Retinal pigment epithelial cell (primary cell): ENCODE data around the gene DYNC1H1.

Experiments
- DNase-seq: peaks from one replicate; pipeline ENCODE4 v3.0.0-alpha.2; 2010; ENCODE audit warnings: low read depth
- H3K4me3 ChIP-seq: 2 replicates; pipeline ENCODE4 v1.5.1; 2011; ENCODE audit warnings: mild to moderate bottlenecking, low read length, control low read depth, moderate library complexity
- TF ChIP-seq, protein P1 (sequence below): conservative IDR thresholded peaks from 2 replicates; pipeline ENCODE4 v1.5.1; 2011; ENCODE audit warnings: low read depth, low read length, control low read depth, inconsistent platforms

DYNC1H1 gene

DNA sequence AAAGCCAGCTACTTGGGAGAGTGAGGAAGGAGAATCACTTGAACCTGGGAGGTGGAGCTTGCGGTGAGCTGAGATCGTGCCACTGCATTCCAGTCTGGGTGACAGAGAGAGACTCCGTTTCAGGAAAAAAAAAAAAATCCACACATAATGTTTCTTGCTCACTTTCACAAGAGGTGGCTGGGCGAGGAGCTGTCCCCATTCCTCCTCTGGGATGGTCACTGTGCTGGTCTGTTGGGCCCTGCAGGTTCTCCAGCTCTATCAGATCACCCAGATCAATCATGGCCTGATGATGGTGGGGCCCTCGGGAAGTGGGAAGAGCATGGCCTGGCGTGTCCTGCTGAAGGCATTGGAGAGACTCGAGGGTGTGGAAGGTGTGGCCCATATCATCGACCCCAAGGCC is 47.3 kb downstream of the DYNC1H1 start:
- no peak overlapping the region for H3K4me3 ChIP-seq
- TF ChIP-seq, protein P1, sequence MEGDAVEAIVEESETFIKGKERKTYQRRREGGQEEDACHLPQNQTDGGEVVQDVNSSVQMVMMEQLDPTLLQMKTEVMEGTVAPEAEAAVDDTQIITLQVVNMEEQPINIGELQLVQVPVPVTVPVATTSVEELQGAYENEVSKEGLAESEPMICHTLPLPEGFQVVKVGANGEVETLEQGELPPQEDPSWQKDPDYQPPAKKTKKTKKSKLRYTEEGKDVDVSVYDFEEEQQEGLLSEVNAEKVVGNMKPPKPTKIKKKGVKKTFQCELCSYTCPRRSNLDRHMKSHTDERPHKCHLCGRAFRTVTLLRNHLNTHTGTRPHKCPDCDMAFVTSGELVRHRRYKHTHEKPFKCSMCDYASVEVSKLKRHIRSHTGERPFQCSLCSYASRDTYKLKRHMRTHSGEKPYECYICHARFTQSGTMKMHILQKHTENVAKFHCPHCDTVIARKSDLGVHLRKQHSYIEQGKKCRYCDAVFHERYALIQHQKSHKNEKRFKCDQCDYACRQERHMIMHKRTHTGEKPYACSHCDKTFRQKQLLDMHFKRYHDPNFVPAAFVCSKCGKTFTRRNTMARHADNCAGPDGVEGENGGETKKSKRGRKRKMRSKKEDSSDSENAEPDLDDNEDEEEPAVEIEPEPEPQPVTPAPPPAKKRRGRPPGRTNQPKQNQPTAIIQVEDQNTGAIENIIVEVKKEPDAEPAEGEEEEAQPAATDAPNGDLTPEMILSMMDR = no peak
- no peak for DNase-seq

DNA sequence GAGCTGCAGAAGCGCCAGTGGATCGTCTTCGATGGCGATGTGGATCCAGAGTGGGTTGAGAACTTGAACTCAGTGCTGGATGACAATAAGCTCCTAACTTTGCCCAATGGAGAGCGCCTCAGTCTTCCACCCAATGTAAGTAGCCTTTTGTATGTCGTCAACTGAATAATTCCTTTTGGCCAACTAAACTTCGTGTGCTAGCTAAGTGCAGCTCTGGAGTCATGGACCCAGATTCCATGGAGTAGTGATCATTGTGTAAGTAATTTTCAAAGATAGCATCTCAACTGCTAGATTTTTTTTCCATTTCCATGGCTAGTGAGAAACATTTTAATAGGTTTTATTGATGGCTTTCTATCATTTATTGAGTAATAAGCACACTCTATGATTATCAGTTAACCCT is 48.0 kb downstream of the DYNC1H1 start:
- DNase-seq = no peak
- H3K4me3 ChIP-seq = no peak overlapping the region
- TF ChIP-seq, protein P1 = no peak

DNA sequence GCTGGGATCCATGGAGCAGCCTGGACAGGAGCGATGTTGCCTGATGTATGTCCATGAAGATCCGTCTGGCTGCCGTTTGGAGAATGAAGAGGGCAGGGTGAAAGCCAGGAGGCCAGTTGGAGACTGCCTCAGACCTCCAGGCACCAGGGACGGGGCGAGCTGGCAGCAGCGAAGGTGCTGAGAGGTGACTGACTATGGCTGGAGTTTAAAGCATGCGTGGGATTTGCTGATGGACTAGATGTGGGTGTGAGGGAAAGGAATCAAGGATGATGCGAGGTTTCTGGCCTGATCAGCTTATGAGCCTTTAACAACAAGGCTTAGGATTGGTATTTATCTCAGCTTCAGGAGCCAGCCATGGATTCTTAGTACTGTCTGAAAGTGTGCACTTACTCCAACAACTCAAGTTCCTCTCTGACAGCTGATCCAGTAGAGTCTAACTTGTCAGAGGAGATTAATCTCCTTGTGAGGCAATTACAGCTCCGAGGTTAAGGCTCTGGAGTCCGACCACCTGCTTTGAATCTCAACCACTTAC is 49.4 kb downstream of the DYNC1H1 start:
- TF ChIP-seq, protein P1 = no peak
- H3K4me3 ChIP-seq = no peak overlapping the region
- no peak for DNase-seq

DNA sequence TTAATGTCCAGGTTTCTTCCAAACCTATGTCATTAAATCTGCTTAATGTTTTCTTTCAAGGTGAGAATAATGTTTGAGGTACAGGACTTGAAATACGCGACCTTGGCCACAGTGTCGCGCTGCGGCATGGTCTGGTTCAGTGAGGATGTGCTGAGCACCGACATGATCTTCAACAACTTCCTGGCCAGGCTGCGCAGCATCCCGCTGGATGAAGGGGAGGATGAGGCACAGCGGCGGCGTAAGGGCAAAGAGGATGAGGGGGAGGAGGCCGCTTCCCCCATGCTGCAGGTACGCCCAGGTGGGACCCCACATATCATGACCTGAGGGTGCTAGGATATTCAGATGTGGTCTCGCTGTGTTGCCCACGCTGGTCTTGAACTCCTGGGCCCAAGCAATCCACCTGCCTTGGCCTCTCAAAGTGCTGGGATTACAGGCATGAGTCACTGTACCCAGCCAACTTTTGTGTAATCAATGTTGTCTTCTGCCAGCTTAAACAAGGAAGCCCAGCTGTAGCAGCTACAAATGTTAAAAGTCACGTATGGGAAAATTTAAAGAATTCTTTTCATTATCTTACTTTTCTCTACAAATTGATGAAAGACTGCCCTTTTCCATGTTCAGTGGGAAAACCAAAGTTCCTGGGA is 50.8 kb downstream of the DYNC1H1 start:
- DNase-seq = no peak
- H3K4me3 ChIP-seq = no peak overlapping the region
- TF ChIP-seq, protein P1 = no peak

DNA sequence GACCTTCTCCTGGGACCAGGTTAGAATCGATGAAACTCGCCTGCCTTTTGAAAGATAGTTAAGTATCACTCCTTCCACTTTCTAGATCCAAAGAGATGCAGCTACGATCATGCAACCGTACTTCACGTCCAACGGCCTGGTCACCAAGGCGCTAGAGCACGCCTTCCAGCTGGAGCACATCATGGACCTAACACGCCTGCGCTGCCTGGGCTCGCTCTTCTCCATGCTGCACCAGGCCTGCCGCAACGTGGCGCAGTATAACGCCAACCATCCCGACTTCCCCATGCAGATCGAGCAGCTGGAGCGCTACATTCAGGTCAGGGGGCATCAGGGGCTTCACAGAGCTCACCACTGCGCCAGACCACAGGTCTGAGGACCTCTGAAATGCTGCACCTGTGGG is 51.4 kb downstream of the DYNC1H1 start:
- no peak overlapping the region for H3K4me3 ChIP-seq
- TF ChIP-seq, protein P1 = no peak

DNA sequence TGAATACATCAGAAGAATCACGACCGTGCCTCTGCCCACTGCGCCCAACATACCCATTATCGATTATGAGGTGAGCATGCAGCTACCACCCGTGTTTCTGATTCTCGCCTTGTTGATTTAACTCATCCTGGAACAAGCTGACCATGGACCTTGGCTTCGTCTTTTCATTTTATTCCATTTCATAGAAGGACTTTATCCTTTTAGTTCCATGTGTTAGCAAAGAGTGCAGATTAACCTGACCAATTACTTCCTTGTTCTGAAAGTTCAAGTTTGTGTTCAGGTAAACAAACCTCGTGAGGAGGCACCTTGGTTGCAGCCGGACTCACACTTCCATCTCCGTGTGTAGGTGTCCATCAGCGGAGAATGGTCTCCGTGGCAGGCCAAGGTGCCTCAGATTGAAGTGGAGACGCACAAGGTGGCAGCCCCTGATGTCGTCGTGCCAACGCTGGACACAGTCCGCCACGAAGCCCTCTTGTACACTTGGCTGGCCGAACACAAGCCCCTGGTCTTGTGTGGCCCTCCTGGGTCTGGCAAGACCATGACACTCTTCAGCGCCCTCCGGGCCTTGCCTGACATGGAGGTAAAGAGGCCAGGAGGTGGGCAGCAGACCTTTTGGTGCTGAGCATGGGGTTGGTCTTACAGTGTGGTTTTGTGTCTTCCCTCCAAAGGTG is 52.2 kb downstream of the DYNC1H1 start:
- H3K4me3 ChIP-seq = no peak overlapping the region
- DNase-seq = no peak
- TF ChIP-seq, protein P1 = no peak

More for the DNA sequence above, 51.4 kb downstream of the DYNC1H1 start:
- DNase-seq = no peak

DNA sequence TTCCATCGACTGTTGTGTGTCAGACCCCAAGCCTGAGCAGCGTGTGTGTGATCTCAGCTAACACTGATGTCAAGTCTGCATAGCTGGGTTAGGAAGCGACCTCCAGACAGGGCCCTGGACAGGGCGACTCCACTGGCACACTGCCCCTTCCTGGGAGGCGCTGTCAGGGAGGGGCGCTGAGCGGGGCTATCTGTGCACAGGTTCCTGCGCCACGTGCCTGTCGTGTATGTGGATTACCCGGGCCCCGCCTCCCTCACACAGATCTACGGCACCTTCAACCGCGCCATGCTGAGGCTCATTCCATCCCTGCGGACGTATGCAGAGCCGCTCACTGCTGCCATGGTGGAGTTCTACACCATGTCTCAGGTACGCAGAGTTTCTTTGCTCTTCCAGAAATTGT is 53.9 kb downstream of the DYNC1H1 start:
- no peak overlapping the region for H3K4me3 ChIP-seq
- DNase-seq = no peak
- TF ChIP-seq, protein P1 = no peak
